Lung microvascular endothelial cell (primary cell): ENCODE measurements around the gene TRIM59. TPM values are rescaled to one million over a fixed set of nuclear protein-coding genes. Genes with fewer than 3 reads are reported as not detected.
"Not testable (repeated sequence)": the region's sequence is repeated elsewhere in the genome, so short reads cannot be mapped to it uniquely, and the experiment has no call there.

Source experiments
- DNase-seq, 2 donors: peaks; one replicate each; pipeline versions ENCODE4 v3.0.0 to v3.0.0-alpha.2; 2010; ENCODE audit warnings: low read depth in 2 of 2
- total RNA-seq: library from RNA; depleted of rRNA; stranded (reverse); fragments of >200 nt; gene quantifications from 2 replicates; pipeline ENCODE4 v1.2.1, GENCODE V29; 2014

Gene TRIM59
- total RNA-seq, 1 donor from 2014 or later, result 9.9 TPM

- DNase-seq, result no peak
These were observed 6.3 kb upstream of the TRIM59 start for GRCh38 chr3:160455846-160456245.

- DNase-seq, result no peak
These were observed 5.4 kb upstream of the TRIM59 start for GRCh38 chr3:160454995-160455394.

GRCh38 chr3:160452251-160452650 lies 2.7 kb upstream of the TRIM59 start:
- not testable (repeated sequence) for DNase-seq

DNA sequence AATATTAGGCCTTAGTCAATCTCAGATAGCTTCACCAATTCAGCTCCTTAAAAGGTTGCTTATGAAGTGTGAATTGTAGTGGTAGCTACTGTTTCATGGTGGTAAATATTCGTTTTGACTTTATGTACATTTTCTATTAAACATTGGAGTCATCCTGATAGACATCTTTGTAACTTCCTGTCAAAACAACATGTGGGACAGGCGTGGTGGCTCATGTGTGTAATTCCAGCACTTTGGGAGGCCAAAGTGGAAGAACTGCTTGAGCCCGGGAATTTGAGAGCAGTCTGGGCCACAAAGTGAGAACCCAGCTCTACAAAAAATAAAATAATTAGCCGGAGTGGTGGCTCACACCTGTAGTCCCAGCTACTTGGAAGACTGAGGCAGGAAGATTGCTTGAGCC lies 2.0 kb upstream of the TRIM59 start:
- peak; percentile 32 to 33 for DNase-seq

GRCh38 chr3:160450846-160451245 lies 1.3 kb upstream of the TRIM59 start:
- DNase-seq, result peak in 1 of 2 donors; percentile 28

DNA sequence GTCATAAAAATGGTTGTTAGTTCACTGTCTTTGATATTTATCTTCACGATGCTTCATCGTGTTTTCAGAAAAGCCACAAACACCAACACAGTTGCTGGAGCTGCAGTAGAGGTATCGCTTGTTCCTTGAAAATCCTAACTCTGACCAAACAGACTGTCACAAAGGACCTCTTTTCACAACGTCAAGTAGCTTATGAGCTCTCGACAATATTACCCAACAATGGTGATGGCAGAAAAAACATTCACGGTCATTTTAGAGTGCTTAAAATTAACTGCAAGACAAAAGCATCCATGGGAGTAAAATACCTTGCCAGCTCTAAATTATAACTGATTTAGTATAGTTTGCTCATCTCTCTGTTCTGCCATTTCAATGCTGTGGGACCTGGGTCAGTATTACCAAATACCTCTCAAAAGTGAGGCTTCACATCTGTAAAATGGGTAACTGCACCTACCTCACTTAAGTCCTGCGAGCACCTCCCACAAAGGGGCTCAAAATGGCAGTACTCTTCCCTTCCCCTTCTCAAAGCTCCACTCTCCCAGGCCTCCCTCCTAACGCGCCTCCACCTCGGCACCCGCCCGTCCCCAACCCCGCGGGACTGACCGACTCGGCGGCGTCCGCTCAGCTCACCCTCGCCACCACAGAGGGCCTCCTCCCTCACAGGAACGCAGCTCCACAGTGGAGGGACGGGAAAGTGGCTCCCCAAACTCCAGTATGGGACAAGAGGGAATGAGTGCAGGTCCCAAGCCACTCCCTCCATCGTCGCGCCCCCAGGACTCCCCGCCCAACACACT lies 546 bp downstream of the TRIM59 start:
- DNase-seq, result peak; percentile 30 to 63

GRCh38 chr3:160447544-160447943 lies 2.0 kb downstream of the TRIM59 start:
- DNase-seq, result peak in 1 of 2 donors; percentile 20

GRCh38 chr3:160446522-160447056 lies 3.0 kb downstream of the TRIM59 start:
- no peak for DNase-seq

GRCh38 chr3:160445854-160446253 lies 3.7 kb downstream of the TRIM59 start:
- DNase-seq, result no peak

DNA sequence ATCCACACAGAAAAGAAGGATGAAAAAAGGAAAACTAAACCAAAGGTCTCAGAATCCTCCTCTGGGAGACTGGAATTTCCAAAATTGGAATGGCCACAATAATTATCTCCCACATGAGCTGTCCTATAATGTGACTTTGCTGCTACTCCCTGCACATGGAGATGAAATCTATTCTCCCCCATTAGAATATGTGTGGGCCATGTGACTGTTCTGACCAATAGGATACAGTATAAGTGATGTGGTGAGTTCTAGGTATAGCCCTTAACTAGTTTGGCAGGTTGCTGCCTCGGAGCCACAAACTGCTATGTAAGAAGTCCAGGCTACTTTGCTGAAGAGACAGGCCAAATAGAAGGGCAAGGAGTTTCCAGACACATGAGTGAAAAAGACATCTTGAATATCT lies 5.2 kb downstream of the TRIM59 start:
- no peak for DNase-seq

- no peak for DNase-seq
These were observed 8.9 kb downstream of the TRIM59 start for GRCh38 chr3:160440687-160441086.

GRCh38 chr3:160437083-160437455 lies 12.5 kb downstream of the TRIM59 start:
- DNase-seq, result no peak

- no peak for DNase-seq
These were observed 13.8 kb downstream of the TRIM59 start for GRCh38 chr3:160435747-160436146.

GRCh38 chr3:160435095-160435494 lies 14.5 kb downstream of the TRIM59 start:
- DNase-seq, result no peak

DNA sequence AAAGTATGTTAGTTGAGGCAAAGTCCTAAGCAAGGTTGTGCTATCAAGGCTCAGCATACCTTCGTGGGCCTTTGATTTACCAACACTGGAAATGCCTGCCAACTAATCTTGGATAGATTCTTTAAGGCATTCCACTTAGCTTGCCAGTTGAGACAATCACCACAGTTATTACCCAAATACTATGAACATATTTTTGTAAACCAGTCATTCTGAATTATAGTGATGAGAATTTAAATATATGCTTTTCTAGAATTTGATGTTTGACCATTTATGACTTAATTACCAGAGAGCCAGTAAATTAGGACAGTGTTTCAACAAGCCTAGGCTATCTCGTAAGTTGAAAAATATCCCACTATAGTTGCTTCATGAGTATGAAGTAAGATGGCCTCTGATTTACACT lies 15.5 kb downstream of the TRIM59 start:
- DNase-seq, result no peak

- DNase-seq, result no peak
These were observed 21.7 kb downstream of the TRIM59 start for GRCh38 chr3:160427832-160428424.

- DNase-seq, result no peak
These were observed 32.3 kb downstream of the TRIM59 start for GRCh38 chr3:160417311-160417710.

GRCh38 chr3:160413613-160414248 lies 35.9 kb downstream of the TRIM59 start:
- DNase-seq, result peak; percentile 88

DNA sequence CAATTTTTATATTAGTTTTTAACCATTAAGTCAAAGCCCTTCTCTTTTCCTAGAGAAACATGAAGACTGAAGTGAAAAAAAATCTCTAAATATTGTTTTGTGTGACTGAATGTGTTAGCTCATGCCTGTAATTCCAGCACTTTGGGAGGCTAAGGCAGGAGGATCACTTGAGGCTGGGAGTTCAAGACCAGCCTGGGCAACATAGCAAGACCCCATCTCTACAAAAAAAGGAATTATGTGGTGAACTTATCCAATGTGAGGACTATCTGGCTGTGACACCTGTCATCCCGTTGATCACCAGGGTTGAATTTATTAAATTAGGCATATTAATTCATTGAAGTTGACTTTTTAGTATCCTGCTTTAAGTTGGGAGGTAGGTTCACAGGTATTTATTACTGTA lies 37.1 kb downstream of the TRIM59 start:
- DNase-seq, result no peak

- DNase-seq, result peak in 1 of 2 donors; percentile 34
These were observed 39.6 kb downstream of the TRIM59 start for GRCh38 chr3:160409812-160410610.

DNA sequence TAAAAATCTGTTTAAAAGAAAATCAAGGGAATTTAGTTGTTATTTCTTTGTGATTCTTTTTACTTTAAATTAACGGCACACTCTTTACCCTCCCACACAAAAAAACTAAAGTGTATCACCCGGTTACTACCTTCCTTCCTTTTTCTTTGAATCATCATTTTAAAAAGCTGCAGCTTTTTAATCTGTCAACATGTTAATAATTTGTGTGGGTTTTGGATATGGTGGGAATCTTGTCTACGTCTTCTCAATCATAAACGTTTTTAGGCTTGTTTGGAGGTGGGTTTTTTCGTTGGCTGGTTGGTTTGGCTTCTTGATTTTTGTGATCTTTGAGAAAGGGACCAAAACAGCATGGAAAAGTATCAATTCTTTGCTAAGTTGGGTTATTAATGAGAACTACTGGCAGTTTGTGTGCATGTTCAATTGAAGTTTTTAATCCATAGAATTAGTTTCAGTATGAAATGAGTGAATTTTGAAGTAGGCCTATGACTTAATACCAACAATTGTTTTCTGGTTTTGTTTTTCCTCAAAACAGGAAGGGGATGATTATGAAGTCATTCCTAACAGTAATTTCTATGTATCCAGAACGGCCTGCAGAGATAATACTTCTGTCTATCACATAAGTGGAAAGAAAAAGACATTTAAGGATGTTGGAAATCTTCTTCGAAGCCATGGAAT lies 45.7 kb downstream of the TRIM59 start:
- peak; percentile 61 to 64 for DNase-seq
